ENCODE results near the gene CACNB1. TPM values are rescaled to one million over a fixed set of nuclear protein-coding genes. Genes with fewer than 3 reads are reported as not detected.

CACNB1 gene
- total and polyA plus RNA-seq, 10 of the 15 experiments (the other 5 are each of a cell fraction or from before 2014, with no cell fraction given) = 0.06 to 15.6 (median 6.3) TPM

- Histone ChIP-seq H3K27me3 (replicated peaks in 1 of 2; ENCODE audit: control insufficient read depth in 2 of 2, insufficient read depth in 2 of 2, low read length in 1 of 2) (peaks cover 0 to 2% of the 10 kb centered on the region in 2 experiments; a peak in 1 of 4 replicates), H3K9me3 (replicated peaks; ENCODE audit: control insufficient read depth, insufficient read depth, low read length) (no peaks in the 10 kb centered on the region), H3K4me1 (ENCODE audit: control insufficient read depth, insufficient read depth, low read length) (peaks cover 9% of the 10 kb centered on the region), H2AFZ (ENCODE audit: control insufficient read depth, low read depth, low read length) (no peak overlapping the region), H3K79me2 (ENCODE audit: control insufficient read depth, insufficient read depth, low read length) (no peaks in the 10 kb centered on the region), H3K4me3 (no peak overlapping the region), H3K4me2 (ENCODE audit: control insufficient read depth, insufficient read depth) (no peak overlapping the region), H4K20me1 (ENCODE audit: control insufficient read depth, insufficient read depth) (no peaks in the 10 kb centered on the region), H3K27ac (ENCODE audit: control insufficient read depth, insufficient read depth) (no peak overlapping the region), H3K36me3 (ENCODE audit: control insufficient read depth in 2 of 2, insufficient read depth in 2 of 2, low read length in 1 of 2) (no peaks in the 10 kb centered on the region), H3K9ac (ENCODE audit: control insufficient read depth, insufficient read depth, low read length) (no peak overlapping the region)
- 0% methylated on average over 4 of the region's 4 CpGs for WGBS (ENCODE audit: insufficient coverage, insufficient replicate concordance, low lambda C conversion rate, missing lambda C conversion rate)
- RAD21 ChIA-PET (ENCODE audit: unreplicated experiment) = interaction anchor here (0.7 to 1.9 kb wide), 3 partner anchors 17 to 187 kb away, joined by 3 to 7 read pairs (median 3); no protein-coding TSS in a partner anchor
- BruUV-seq (replicated peaks) = no TSS peak
- POLR2A ChIA-PET = no interaction called here
- ATAC-seq (no peak), FAIRE-seq (no peak), DNase-seq (ENCODE audit: low read depth, low spot score) (no peak)
- CTCF ChIA-PET = interaction anchor here (0.6 to 1.9 kb wide), 3 partner anchors 61 to 754 kb away, joined by 3 to 10 read pairs (median 4); no protein-coding TSS in a partner anchor
- intact Hi-C loops (cut with micrococcal nuclease; ENCODE audit: unreplicated experiment) = no loop called here
- SMC1A ChIA-PET (ENCODE audit: uncharacterized antibody, unreplicated experiment) = interaction anchor here (0.7 kb wide), 1 partner anchor 12 kb away, joined by 3 read pairs; no protein-coding TSS in a partner anchor
- in situ Hi-C loops (cut with MboI) = no loop called here
- TF ChIP-seq NR2C1 (IDR thresholded peaks at IDR 0.05) (no peak), RB1 (IDR thresholded peaks at IDR 0.05; ENCODE audit: borderline replicate concordance) (no peak), CTCF (IDR thresholded peaks at IDR 0.05 in 2 of 3, conservative IDR thresholded peaks at IDR 0.05 in 1 of 3; ENCODE audit: control insufficient read depth in 2 of 3, extremely low read depth in 1 of 3, insufficient read depth in 1 of 3, low read depth in 3 of 3, low read length in 3 of 3) (no peak), NBN (IDR thresholded peaks at IDR 0.05) (no peak), BCLAF1 (IDR thresholded peaks at IDR 0.05) (no peak), BHLHE40 (IDR thresholded peaks at IDR 0.05; ENCODE audit: borderline replicate concordance in 1 of 2, low read depth in 2 of 2, low read length in 1 of 2) (no peak), RFX5 (IDR thresholded peaks at IDR 0.05; ENCODE audit: low read depth, low read length) (no peak), ZBTB4 (CRISPR knock-in tag; IDR thresholded peaks at IDR 0.05) (no peak), HSF1 (IDR thresholded peaks at IDR 0.05; ENCODE audit: low read depth, low read length) (no peak), CBX5 (IDR thresholded peaks at IDR 0.05; ENCODE audit: low read depth) (no peak), NFIC (IDR thresholded peaks at IDR 0.05; ENCODE audit: low read depth, low read length) (no peak), PML (IDR thresholded peaks at IDR 0.05; ENCODE audit: low read length) (no peak), SMAD5 (IDR thresholded peaks at IDR 0.05; ENCODE audit: low read depth) (no peak), MTA3 (IDR thresholded peaks at IDR 0.05; ENCODE audit: borderline replicate concordance, low read length) (no peak)
These were observed 27.4 kb downstream of the CACNB1 start for GRCh38 chr17:39170109-39170508.
